Measurements from ENCODE around the gene RAC2.
A peak's percentile ranks its signal among the peaks of the same experiment; 100 is the strongest.

The RAC2 gene

GRCh38 chr22:37229805-37230672, 14.0 kb downstream of the RAC2 start:
- TF ChIP-seq CTCF (IDR thresholded peaks at IDR 0.05; ENCODE audit: low read depth, low read length, missing control alignments) = no peak
- H3K4me3 ChIP-seq (ENCODE audit: low read depth, low read length) = no peak overlapping the region
- peak; percentile 82 for DNase-seq (ENCODE audit: low read depth)

GRCh38 chr22:37229012-37229804, 14.9 kb downstream of the RAC2 start:
- H3K4me3 ChIP-seq (ENCODE audit: low read depth, low read length) = no peak overlapping the region
- TF ChIP-seq CTCF (IDR thresholded peaks at IDR 0.05; ENCODE audit: low read depth, low read length, missing control alignments) = no peak
- no peak for DNase-seq (ENCODE audit: low read depth)

GRCh38 chr22:37228106-37229011, 15.7 kb downstream of the RAC2 start:
- DNase-seq (ENCODE audit: low read depth) = no peak
- H3K4me3 ChIP-seq (ENCODE audit: low read depth, low read length) = no peak overlapping the region

GRCh38 chr22:37226514-37226913, 17.6 kb downstream of the RAC2 start:
- no peak for DNase-seq (ENCODE audit: low read depth)
- H3K4me3 ChIP-seq (ENCODE audit: low read depth, low read length) = no peak overlapping the region
- TF ChIP-seq CTCF (IDR thresholded peaks at IDR 0.05; ENCODE audit: low read depth, low read length, missing control alignments) = no peak

More at GRCh38 chr22:37228106-37229011, 15.7 kb downstream of the RAC2 start:
- no peak for TF ChIP-seq CTCF (IDR thresholded peaks at IDR 0.05; ENCODE audit: low read depth, low read length, missing control alignments)

GRCh38 chr22:37226087-37226486, 18.0 kb downstream of the RAC2 start:
- no peak for DNase-seq (ENCODE audit: low read depth)
- H3K4me3 ChIP-seq (ENCODE audit: low read depth, low read length) = no peak overlapping the region
- no peak for TF ChIP-seq CTCF (IDR thresholded peaks at IDR 0.05; ENCODE audit: low read depth, low read length, missing control alignments)

- peak; percentile 39 for TF ChIP-seq CTCF (IDR thresholded peaks at IDR 0.05; ENCODE audit: low read depth, low read length, missing control alignments)
- DNase-seq (ENCODE audit: low read depth) = no peak
- no peak overlapping the region for H3K4me3 ChIP-seq (ENCODE audit: low read depth, low read length)
Observed at GRCh38 chr22:37225481-37225880, 18.6 kb downstream of the RAC2 start.

Measured in GM12864 (cell line).